D721Med (cell line): ENCODE results near the gene SPATA32.
"Not testable (repeated sequence)": the region's sequence is repeated elsewhere in the genome, so short reads cannot be mapped to it uniquely, and the experiment has no call there.

ENCODE experiments used
- DNase-seq: peaks from one replicate; pipeline ENCODE4 v3.0.0; 2011; ENCODE audit warnings: low spot score; ENCODE audit not compliant: insufficient read length
- FAIRE-seq: peaks from 2 replicates; lab custom pipeline; 2011; peaks lifted over from hg19 to GRCh38; lab: Jason Lieb, UNC
- CTCF ChIP-seq: IDR thresholded peaks from 2 replicates; pipeline ENCODE4 v1.5.1; 2012; ENCODE audit warnings: mild to moderate bottlenecking, control low read depth; ENCODE audit not compliant: insufficient read depth; ENCODE audit errors: missing control alignments

Gene SPATA32

GRCh38 chr17:45255358-45255757 lies 6.5 kb downstream of the SPATA32 start:
- TF ChIP-seq CTCF: no peak
- DNase-seq (no peak), FAIRE-seq (no peak)

GRCh38 chr17:45253879-45254278 lies 8.0 kb downstream of the SPATA32 start:
- DNase-seq (no peak), FAIRE-seq (no peak)
- TF ChIP-seq CTCF: no peak

DNA sequence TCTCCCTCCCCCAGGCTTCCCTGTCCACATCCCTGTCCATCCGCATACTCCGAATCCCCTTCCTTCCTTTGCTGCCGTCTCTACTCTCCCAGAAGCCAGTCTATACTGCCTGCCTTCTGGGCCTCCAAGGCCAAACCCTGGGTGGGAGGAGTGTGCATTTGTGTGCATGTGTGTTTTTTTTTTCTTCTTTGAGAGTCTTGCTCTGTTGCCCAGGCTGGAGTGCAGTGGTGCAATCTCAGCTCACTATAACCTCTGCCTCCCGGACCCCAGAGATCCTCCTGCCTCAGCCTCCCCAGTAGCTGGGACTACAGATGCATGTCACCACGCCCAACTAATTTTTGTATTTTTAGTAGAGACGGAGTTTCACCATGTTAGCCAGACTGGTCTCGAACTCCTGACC lies 8.7 kb downstream of the SPATA32 start:
- DNase-seq, FAIRE-seq: not testable (repeated sequence)

DNA sequence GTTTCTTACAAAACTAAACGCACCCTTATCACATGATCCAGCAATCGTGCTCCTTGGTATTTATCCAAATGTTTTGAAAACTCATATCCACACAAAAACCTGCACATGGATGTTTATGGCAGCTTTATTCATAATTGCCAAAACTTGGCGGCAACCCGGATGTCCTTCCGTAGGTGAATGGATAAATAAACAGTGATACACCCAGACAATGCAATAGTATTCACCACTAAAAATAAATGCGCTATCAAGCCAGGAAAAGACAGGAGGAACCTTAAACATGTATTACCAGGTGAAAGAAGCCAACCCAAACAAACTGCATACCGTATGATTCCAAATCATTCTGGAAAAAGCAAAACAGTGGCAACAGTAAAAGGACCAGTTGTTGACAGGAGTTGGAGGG lies 10.0 kb downstream of the SPATA32 start:
- no peak for TF ChIP-seq CTCF
- FAIRE-seq: no peak
- DNase-seq: no peak

GRCh38 chr17:45248132-45248957 lies 13.5 kb downstream of the SPATA32 start:
- no peak for DNase-seq
- no peak for FAIRE-seq

GRCh38 chr17:45247429-45248131 lies 14.3 kb downstream of the SPATA32 start:
- DNase-seq (peak; percentile 100), FAIRE-seq (no peak)
- TF ChIP-seq CTCF: no peak

More at GRCh38 chr17:45248132-45248957, 13.5 kb downstream of the SPATA32 start:
- no peak for TF ChIP-seq CTCF

DNA sequence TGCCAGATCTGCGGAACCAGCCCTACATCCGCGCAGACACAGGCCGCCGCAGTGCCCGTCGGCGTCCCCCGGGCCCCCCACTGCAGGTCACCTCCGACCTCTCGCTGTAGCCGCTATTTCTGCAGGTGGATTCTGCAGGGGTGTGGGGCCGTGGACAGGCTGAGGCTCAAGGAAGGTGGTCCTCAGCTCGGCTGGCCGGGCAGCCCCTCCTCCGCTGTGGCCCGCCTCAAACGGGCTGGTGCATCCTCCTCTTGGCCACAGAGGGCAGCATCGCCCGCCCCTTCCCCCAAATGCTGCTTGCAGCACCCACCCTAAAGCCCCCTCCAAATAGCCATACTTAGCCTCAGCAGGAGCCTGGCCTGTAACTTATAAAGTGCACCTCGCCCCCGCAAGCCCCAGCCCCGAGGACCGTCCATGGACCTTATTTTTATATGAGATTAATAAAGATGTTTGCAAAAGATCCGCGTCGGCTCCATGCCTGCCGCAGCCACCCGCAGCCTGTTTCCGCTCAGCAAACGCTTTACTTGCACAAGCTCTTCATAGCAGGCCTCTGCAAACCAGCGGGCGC lies 14.9 kb downstream of the SPATA32 start:
- no peak for FAIRE-seq
- peak; percentile 48 for TF ChIP-seq CTCF
- DNase-seq: peak; percentile 69
